GM18519 (cell line): ENCODE results near the gene RAPGEF1.
"Not testable (repeated sequence)": the region's sequence is repeated elsewhere in the genome, so short reads cannot be mapped to it uniquely, and the experiment has no call there.

Source experiments
- ATAC-seq: cut with Tn5 transposase; IDR thresholded peaks from one replicate; pipeline ENCODE4 v1.9.1; 2021; ENCODE audit warnings: mild to moderate bottlenecking, moderate library complexity; ENCODE audit not compliant: unreplicated experiment, low FRiP score

The RAPGEF1 gene

DNA sequence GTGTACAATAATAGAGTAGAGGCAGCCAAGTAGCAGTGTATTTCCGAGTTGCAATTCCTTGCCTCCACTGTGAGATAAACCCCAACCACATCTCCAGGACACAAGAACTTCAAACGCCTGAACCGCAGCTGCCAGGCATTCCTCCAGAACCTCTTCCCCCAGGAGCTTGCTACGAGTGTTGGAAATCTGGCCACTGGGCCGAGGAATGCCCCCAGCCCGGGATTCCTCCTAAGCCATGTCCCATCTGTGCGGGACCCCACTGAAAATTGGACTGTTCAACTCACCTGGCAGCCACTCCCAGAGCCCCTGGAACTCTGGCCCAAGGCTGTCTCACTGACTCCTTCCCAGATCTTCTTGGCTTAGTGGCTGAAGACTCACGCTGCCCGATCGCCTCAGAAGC, 190.7 kb downstream of the RAPGEF1 start:
- not testable (repeated sequence) for ATAC-seq

DNA sequence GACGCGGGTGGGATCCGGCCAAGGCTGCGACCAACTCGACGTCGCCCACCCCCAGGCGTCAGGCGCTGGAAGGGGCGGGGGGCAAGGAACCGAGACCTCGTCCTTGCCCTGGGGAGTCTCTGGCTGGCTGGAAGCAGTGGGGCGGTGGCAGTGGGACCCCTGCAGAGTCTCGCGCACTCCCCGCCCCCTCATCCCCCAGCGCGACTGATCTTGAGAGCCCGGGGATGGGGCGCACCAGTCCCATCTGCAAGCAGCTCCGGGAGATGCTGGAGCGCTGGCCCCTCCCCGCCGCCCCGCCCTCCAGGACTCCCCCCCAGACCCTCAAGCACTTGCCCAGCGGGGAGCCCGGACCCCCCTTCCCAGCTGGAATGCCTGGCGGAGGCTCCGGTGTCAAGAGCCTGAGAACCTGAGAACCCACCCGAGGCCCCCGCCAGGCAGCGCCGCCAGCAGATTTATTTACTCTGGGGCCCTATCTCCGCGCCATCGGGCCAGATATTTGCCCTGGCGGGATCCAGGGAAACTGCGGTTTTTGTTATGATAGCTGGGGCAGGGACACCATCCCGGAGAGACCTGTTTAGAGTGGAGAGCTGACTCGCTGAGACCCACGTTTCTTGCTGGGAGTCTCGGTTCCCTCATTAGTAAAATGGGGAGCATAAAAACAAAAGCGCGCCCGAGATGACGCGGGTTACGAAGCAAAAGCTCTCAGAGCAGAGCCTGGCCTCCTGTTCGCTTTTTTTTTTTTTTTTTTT, 193.4 kb downstream of the RAPGEF1 start:
- no peak for ATAC-seq

DNA sequence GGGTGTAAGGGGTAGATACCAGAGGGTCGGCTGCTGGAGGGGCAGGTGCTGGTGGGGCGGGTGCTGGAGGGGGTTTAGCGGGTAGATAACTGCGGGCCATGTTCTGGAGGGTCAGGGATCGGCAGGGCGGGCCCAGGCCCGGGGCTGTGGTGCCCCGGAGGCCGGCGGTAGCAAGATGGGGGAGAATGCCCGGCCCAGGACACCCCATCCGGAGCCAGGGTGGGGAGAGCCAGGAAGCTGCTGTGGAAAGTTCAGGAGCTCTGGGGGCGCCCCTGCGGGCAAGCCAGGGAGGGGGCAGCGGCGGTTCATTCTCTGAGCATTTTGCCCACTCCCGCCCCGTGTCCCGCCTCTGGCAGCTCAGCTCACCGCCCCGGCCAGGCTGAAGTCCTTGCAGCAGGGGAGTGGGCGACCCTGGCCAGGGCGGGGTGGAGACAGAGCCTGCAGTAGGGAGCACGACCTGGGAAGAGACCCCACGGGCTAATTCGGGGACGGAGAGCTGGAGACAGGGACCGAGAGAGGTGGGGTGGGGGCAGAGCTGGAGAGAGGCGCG, 194.0 kb downstream of the RAPGEF1 start:
- no peak for ATAC-seq

DNA sequence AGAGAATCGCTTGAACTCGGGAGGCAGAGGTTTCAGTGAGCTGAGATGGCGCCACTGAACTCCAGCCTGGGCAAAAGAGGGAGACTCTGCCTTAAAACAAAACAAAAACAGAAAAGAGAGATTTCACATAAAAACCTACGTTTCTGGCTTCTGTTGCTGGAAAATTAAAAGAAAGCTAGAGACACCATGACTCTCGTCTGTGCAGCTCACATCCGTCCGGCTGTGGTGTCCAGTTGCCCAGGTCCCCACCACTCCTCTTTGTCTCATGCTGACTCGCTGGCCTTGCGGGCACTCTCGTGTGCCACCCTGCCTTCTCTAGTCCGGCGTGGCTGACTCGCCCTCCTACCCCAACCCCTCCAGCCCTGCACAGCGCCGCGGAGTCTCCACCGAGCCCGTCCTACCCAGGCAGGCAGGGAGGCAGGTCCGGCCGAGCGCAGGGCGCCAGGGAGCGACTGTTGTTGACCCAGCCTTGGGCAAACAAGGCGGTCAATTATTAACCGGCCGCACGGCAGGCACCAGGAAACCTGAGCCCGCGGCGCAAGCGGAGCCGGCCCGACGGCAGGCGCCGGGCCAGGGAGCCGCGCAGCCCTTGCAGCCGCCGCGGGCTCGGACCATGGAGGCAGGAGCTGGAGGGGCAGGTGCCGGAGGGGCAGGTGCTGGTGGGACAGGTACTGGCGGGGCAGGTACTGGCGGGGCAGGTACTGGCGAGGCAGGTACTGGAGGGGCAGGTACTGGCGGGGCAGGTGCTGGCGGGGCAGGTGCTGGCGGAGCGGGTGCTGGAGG, 194.7 kb downstream of the RAPGEF1 start, which contains the start of gene PRRT1B:
PRRT1B (plus strand) TSS at position 521 of the 783 bp plus-strand sequence; CDS start at position 614, 93 bp downstream.
- no peak for ATAC-seq

DNA sequence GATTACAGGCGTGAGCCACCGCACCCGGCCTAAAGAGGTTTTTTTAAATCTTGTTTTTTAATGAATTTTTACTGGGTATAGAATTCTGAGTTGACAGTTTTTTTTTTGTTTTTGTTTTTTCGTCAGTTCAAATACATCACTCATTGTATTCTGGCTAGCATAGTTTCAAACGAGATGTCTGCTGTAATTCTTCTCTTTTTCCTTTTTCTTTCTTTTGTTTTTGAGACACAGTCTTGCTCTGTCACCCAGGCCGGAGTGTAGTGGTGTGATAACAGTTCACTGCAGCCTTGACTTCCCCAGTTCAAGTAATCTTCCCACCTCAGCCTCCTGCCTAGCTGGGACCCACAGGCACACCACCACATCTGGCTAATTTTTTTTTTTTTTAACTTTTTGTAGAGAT, 196.7 kb downstream of the RAPGEF1 start:
- ATAC-seq = no peak

DNA sequence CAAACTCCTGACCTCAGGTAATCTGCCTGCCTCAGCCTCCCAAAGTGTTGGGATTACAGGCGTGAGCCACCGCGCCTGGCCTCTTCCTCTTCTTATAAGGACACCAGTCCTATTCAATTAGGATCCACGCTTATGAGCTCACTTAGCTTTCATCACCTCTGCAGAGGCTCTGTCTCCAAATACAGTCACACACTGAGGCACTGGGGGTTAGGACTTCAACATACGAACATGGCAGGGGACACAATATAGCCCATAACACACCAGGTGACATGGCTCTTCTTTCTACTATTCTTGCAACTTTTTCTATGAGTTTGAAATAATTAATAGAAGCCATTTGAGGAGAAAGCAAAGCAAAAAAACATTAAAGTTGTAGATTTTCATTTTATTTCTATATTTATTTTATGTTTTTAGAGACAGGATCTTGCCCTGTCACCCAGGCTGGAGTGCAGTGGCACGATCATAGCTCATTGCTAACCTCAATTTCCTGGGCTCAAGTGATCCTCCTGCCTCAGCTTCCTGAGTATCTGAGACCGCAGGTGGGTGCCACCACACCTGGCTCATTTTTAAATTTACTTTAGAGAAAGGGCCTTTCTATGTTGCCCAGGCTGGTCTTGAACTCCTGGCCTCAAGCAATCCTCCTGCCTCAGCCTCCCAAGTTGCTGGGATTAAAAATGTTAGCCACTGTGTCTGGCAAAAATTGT, 200.5 kb downstream of the RAPGEF1 start:
- no peak for ATAC-seq

DNA sequence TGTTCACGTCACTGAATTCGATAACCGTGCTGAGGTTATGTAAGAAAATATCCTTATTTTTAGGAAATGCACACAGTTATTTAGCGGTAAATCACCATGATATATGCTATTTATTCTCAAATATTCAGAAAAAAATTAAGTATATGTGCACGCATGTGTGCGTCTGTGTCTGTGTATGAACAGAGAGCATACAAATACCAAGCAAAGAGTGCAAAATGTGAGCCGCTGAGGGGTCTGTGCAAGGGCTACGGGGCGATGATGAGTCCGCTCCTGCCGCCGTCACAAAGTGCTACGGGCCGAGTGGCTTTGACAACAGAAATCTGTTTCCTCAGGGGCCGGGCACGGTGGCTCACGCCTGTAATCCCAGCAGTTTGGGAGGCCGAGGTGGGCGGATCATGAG, 201.9 kb downstream of the RAPGEF1 start:
- no peak for ATAC-seq

DNA sequence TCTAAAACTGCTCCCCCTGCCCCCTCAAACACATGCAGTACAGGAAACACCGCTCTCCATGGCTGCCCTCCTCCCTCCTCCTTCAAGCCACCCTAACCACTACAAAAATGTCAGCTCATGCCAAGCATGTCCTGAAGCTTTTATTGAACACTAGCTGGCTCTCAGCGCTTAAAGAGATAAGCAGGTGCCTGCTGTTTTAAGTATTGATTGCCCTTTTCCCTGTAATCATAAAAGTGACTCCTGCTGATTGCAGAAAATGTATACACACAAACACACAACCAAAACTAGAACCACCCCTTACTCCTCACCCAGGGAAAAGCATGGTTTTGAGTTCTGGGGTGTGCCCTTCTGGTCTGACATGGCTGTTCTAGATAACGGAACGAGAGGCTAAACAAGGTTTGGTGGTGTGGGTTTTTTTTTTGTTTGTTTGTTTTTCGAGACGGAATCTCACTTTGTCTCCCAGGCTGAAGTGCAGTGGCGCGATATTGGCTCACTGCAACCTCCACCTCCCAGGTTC, 205.1 kb downstream of the RAPGEF1 start:
- no peak for ATAC-seq

DNA sequence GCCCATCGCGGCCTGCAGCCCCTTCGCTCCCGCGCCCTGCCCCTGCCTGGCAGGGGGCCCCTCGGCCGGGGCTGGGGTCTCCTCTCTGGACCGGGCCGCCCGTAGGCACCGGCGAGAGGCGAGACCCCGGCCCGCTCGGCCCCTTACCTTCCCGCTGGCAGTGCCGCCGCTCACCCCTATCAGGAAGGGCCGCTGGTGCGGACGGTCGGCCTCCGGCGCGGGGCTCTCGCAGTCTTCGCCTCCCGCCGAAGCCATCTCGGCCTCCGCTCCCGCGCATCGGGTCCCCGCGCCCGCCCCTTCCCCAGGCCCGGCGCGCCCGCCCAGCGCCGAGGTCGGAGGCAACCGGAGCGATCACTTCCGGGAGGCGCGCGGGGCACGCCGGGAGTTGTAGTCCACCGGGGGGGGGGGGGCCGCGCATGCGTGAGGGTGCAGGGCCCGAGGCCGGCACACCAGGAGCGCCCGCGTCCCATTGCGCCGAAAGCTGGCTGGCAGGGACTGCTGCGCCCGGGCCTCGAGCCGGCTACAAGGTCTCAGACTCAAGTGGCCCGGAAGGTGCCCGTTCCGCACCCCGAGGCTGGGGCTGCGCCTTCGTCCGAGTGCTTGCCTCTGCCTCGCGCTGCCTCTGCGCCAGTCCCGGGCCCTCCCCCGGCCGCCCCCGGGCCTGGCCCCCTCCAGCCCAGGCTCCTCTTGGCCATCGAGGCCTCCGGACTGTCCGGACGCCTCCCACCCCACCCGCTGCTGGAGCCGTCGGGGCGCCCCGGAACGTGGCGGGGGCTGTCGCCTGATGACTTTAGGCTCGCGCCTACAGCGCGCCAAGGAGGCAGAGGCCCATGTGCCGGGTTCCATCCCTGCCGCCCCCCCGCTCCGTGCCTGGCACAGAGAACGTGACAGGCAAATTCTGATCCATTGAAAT, 208.7 kb downstream of the RAPGEF1 start, which contains the start of gene UCK1:
UCK1 (minus strand) TSS at position 344 of the 913 bp plus-strand sequence; CDS start at position 255, 89 bp downstream.
- ATAC-seq = peak; percentile 38

DNA sequence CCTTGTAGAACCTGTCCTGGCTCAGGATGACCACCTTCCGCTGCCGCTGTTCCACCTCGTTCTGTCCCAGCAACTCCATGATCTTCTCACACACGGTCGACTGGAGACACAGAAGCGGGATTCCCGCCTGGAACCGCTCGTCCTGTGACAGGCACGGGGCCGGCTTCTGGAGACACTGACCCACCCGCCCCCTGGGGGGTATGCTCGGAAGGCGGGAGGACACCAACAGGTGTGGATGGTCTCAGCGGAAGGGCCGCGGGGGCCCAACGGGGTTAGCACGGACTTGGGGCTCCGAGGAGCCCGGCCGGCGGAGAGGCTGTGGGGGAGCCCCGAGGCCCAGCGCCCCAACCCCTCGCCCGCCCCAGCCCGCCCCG, 209.3 kb downstream of the RAPGEF1 start:
- no peak for ATAC-seq

DNA sequence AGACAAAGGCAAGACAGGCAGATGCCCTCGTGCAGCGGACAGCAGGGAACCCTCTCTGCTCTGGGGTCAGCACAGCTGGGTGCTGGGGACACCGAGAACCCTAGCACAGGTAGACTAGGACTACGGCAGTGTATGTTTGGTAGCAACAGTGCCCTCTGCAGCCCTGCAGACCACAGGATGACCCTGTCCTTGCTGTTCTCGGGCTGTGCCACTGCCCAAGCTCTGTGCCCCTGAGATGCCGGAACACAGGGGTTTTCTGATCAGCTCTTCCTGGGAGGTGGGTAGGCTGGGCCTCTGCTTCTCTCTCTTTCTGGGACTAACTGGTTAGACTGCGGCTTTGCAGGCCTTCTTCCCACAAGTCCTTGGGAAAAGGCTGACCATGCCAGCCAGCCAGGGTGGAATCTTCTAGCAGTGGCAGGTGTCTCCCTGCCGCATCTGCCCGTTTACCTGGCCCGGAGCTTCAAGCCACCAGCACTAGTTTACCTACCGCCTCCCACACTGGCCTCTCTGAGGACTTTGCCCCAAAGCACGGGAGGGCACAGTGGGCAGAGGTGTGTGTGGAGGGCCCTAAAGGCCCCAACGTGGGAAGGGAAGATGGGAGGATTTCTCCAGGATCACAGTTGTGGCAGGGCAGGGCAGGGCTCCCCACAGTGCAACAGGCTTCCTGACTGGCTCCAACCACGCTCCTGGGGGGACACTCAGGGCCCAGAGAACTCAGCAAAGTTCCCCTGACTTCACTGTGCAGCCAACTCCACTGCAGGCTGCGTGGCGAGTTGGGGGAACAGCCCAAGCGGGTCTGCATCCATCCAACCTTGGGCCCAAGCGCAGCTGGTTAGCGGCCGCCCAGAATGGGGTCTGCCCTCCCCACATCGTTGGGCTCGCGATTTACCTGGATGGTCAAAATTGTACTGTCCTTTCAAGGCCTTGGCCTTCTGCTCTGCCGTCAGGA, 210.0 kb downstream of the RAPGEF1 start:
- no peak for ATAC-seq

DNA sequence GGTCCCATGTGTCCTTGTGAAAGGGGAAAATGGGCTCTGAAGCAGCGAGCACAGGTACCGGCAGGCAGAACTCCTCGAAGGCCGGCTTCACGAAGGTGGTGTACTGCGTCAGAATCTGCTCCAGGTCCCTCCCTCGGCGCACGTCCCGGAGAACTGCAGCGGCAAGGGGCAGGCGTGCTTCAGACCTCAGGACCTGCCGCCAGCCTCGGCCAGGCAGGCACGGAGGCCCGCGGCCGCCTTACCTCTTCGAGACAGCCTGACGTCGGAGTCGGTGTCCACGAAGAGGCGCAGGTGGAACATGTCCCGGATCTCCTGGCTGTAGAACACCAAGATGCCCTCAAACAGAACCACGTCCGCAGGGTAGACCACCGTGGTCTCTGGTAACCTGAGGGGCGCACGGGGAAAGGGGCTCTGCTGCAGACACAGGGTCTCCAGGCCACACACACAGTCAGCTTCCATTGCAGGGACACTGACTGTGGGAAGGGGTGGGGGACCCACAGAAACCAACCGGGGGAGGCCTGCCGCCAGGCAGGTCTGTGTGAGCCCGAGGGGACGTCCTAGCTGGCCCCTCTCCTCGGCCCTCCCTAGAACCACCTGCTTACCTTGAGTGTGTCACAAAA, 210.9 kb downstream of the RAPGEF1 start:
- ATAC-seq = no peak

DNA sequence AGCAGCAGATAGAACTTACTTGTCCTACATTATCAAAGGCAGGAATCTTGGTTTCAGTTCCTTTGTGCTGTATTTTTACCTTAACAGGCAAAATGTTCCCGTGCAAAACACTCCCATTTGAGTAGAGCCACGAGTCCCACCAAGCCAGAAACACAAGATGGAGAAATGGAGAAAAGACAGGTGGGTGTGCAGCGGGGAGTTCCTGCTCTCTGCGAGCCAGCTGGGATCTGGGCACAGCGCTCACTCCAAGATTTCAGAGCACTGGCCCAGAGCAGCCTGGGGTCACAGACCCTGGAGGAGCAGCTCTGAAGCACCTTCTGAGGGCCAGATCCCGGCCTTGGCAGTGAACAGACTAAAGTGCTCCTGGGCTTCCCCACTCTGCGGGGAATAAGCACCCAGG, 211.7 kb downstream of the RAPGEF1 start:
- no peak for ATAC-seq
